Lower lobe of right lung (tissue), 2 donors: Measurements from ENCODE around the gene CDC42BPB. TPM values are rescaled to one million over a fixed set of nuclear protein-coding genes. Genes with fewer than 3 reads are reported as not detected.
A peak's percentile ranks its signal among the peaks of the same experiment; 100 is the strongest.

Experiments
- ATAC-seq, 2 donors: fragments of 200-7000 bp; cut with Tn5 transposase; one replicate each; pipeline ENCODE4 v1.9.1; 2020 to 2022; ENCODE audit warnings: mild to moderate bottlenecking in 2 of 2, moderate library complexity in 2 of 2
- DNase-seq: peaks from one replicate; pipeline ENCODE4 v3.0.0-alpha.2; 2020
- H3K27ac ChIP-seq: fragments of 200-600 bp; one replicate; pipeline ENCODE4 v1.8.0; 2022
- H3K27me3 ChIP-seq: fragments of 200-600 bp; one replicate; pipeline ENCODE4 v1.8.0; 2022; ENCODE audit warnings: low read depth
- H3K36me3 ChIP-seq: fragments of 200-600 bp; one replicate; pipeline ENCODE4 v1.8.0; 2022; ENCODE audit warnings: mild to moderate bottlenecking
- H3K4me1 ChIP-seq: fragments of 200-600 bp; one replicate; pipeline ENCODE4 v1.8.0; 2022
- H3K4me3 ChIP-seq: fragments of 200-600 bp; one replicate; pipeline ENCODE4 v1.8.0; 2022; ENCODE audit warnings: mild to moderate bottlenecking
- H3K9me3 ChIP-seq: fragments of 200-600 bp; one replicate; pipeline ENCODE4 v1.8.0; 2022
- intact Hi-C: fragments of 100-400 bp; cut with DNase I; formaldehyde crosslinking; loops from one replicate; pipeline ENCODE4 v1.11.0; 2022
- total RNA-seq: library from RNA; stranded (reverse); fragmentation: NEBNext Ultra II Directional; extraction: Animal tissue kit (Norgen Biotek cat#: 25700); gene quantifications from one replicate; pipeline ENCODE4 v1.2.1, GENCODE V29; 2021
- TF ChIP-seq, protein P1 (sequence below): fragments of 200-600 bp; IDR thresholded peaks from one replicate; pipeline ENCODE4 v1.8.0; 2022; ENCODE audit warnings: antibody characterized with exemption, mild to moderate bottlenecking
- donor health status: DM: no; HTN: yes; CAD: no; lungs with severe emphysema.

The CDC42BPB gene
- total RNA-seq, 1 donor from 2014 or later = 114 TPM

DNA sequence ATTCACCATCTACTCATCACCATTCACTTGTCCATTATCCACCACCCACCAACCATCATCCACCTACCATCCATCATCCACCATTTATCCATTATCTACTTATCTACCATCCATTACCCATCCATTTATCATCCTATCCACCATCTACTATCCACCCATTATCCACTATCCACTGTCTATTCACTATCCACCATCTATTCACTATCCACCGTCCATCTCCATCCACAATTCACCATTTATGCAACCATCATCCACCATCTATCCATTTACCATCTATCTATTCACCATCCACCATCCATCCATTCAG lies 136.4 kb downstream of the CDC42BPB start:
- intact Hi-C loops = no loop called here
- no peak overlapping the region for H3K4me3 ChIP-seq
- peaks cover 37% of the 10 kb centered on the region for H3K27me3 ChIP-seq
- no peaks in the 10 kb centered on the region for H3K36me3 ChIP-seq
- ATAC-seq = no peak
- TF ChIP-seq, protein P1, sequence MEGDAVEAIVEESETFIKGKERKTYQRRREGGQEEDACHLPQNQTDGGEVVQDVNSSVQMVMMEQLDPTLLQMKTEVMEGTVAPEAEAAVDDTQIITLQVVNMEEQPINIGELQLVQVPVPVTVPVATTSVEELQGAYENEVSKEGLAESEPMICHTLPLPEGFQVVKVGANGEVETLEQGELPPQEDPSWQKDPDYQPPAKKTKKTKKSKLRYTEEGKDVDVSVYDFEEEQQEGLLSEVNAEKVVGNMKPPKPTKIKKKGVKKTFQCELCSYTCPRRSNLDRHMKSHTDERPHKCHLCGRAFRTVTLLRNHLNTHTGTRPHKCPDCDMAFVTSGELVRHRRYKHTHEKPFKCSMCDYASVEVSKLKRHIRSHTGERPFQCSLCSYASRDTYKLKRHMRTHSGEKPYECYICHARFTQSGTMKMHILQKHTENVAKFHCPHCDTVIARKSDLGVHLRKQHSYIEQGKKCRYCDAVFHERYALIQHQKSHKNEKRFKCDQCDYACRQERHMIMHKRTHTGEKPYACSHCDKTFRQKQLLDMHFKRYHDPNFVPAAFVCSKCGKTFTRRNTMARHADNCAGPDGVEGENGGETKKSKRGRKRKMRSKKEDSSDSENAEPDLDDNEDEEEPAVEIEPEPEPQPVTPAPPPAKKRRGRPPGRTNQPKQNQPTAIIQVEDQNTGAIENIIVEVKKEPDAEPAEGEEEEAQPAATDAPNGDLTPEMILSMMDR = no peak
- no peak overlapping the region for H3K27ac ChIP-seq
- H3K9me3 ChIP-seq = no peaks in the 10 kb centered on the region
- DNase-seq = no peak
- peaks cover 16% of the 10 kb centered on the region for H3K4me1 ChIP-seq

DNA sequence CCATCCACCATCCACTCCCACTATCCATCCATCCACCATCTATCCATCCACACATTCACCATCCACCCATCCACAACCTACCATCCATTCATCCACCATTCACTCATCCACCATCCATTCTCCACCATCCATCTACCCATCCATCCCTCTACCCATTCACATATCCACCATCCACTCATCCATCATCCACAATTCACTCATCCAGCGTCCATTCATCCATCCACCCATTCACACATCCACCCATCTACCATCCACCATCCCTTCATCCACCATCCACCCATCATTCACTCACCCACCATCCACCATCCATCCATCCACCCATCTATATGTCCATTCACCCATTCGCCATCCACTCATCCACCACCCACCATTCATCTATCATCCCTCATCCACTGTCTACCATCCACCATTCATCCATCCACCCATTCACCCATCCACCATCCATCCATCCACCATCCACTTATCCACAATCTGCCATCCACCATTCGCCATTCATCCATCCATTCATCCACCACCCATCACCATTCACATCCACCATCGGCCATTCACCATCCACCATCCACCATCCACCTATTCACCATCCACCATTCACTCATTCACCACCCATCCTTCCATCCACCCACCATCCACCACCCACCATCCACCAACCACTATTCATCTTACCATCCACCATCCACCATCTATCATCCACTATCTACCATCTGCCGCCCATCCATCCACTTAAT lies 136.9 kb downstream of the CDC42BPB start:
- Histone ChIP-seq H3K9me3 (no peaks in the 10 kb centered on the region), H3K27me3 (peaks cover 33% of the 10 kb centered on the region), H3K36me3 (no peaks in the 10 kb centered on the region), H3K4me3 (no peak overlapping the region), H3K27ac (no peak overlapping the region), H3K4me1 (peaks cover 16% of the 10 kb centered on the region)
- DNase-seq (no peak), ATAC-seq (no peak)
- intact Hi-C loops = no loop called here
- TF ChIP-seq, protein P1 = no peak

DNA sequence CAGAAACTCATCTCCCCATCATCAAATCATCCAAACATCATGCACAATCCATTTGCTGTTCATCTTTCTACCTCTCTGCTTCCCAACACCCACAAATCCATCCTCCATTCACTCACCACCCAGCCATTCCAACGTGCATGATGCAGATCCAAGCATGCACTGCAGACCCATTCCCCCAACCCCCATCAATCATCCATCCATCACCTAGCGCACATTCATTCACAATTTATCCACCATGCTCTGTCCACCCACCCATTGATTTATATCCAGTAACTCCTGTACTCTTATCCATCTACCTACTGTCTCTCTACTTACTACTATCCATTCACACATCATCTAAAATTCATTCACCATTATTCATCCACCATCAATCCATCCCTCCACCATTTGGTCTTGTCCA lies 138.9 kb downstream of the CDC42BPB start:
- intact Hi-C loops = no loop called here
- Histone ChIP-seq H3K4me3 (no peak overlapping the region), H3K9me3 (no peaks in the 10 kb centered on the region), H3K27ac (no peak overlapping the region), H3K36me3 (no peaks in the 10 kb centered on the region), H3K27me3 (peaks cover 13% of the 10 kb centered on the region), H3K4me1 (peaks cover 8% of the 10 kb centered on the region)
- TF ChIP-seq, protein P1 = no peak
- DNase-seq (no peak), ATAC-seq (no peak)

DNA sequence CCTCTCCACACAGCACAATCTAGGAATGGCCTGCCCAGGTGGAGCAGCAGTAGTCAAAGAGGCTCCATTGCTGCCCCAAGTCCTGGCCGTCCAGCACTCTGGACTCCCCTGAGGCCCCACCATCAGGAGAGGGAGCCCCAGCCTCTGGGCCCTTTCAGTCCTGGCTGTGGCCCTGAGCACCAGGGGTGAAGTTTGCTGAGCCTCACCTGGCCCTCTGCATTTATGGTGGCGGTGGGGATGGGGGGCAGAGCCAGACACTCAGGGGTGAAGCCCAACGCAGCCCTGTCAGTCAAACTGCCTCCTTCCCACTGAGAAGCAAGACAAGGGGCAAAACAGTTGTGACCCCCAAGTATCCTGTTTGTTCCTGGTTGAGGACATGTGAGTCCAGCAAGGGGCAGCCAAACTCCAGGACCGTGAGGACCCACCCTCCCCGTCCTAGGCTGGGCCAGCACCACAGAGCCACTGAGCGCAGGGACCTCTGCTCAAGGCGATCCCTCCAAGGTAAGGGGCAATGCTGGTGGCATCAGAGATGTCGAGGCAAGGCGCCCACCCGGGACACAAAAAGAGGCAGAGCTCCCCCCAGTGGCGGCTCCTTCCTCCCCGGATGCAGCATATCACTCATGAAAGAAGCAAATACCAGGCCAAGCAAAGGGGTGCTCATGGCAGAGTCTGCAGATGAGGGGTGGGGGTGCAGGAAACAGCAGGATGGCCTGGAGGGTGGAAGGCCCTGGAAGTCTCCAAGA lies 139.7 kb downstream of the CDC42BPB start:
- no peaks in the 10 kb centered on the region for H3K36me3 ChIP-seq
- H3K27me3 ChIP-seq = peaks cover 5% of the 10 kb centered on the region
- H3K27ac ChIP-seq = no peak overlapping the region
- intact Hi-C loops = no loop called here
- TF ChIP-seq, protein P1 = peak; percentile 62
- H3K9me3 ChIP-seq = no peaks in the 10 kb centered on the region
- peak; percentile 10 to 50 for ATAC-seq
- H3K4me1 ChIP-seq = no peaks in the 10 kb centered on the region
- no peak overlapping the region for H3K4me3 ChIP-seq
- DNase-seq = peak; percentile 66

DNA sequence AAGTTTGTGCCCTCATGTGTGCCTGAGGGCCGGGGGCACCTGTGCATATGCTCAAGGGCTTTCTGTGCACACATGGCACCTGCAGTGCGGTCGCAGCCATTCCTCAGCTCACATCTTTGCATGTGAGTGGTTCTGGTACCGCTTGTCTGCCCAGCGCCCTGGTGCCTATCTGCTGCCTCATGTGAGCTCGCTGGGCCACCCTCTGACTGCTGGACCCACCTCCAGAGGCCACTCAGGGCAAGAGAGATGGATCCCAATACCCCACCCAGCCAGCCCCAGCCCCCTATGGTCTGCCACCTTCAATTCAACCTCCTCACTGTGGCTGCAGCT lies 140.3 kb downstream of the CDC42BPB start:
- TF ChIP-seq, protein P1 = no peak
- DNase-seq (peak; percentile 44), ATAC-seq (no peak)
- Histone ChIP-seq H3K36me3 (peaks cover 3% of the 10 kb centered on the region), H3K27ac (no peak overlapping the region), H3K9me3 (no peaks in the 10 kb centered on the region), H3K4me3 (no peak overlapping the region), H3K27me3 (no peaks in the 10 kb centered on the region), H3K4me1 (no peaks in the 10 kb centered on the region)
- intact Hi-C loops = no loop called here
